IPS-NIHi7 (cell line): Measurements from ENCODE around the gene CCNJL.

Source experiments
- DNase-seq: peaks from one replicate; pipeline ENCODE4 v3.0.0; 2012; ENCODE audit warnings: mixed read lengths; ENCODE audit errors: extremely low spot score

CCNJL gene

GRCh38 chr5:160333721-160334120, 21.4 kb upstream of the CCNJL start:
- no peak for DNase-seq

DNA sequence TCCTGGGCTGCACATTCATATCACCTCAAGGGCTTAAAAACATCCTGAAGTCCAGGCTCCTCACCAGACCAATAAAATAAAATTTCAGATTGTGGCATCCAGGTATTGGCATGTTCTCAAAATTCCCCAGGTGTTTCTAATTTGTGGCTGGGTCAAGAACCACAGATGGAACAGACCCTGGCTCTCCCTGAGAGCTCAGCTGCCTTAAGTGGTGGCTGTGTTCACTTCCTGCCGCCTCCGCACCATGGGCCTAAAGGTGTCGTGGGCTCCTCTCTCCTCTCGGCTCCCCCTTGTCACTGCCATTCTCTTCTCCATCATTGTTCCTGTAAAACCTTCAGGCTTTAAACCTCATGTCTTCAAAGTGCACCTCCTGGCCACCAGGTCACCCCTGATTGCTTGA, 17.8 kb upstream of the CCNJL start:
- no peak for DNase-seq

GRCh38 chr5:160327818-160328217, 15.5 kb upstream of the CCNJL start:
- no peak for DNase-seq

DNA sequence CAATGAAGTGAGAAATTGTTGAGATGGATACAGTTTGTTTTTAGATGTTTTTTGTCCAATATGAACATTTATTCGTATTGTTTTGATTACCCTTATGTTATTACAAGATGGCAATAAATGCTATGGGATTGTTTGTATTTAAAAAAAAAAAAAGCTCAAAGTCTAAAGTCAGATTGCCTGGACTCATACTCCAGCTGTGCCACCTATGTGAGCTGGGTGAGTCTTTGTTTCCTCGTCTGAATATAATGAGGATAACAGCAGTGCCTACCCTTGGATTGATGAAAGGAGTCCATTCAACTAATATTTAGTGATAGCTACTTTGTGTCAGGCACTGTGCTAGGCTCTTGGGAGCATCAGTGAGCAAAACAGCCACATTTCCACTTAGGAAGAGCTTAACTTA, 14.6 kb upstream of the CCNJL start:
- DNase-seq, result no peak

GRCh38 chr5:160325716-160326115, 13.4 kb upstream of the CCNJL start:
- no peak for DNase-seq

DNA sequence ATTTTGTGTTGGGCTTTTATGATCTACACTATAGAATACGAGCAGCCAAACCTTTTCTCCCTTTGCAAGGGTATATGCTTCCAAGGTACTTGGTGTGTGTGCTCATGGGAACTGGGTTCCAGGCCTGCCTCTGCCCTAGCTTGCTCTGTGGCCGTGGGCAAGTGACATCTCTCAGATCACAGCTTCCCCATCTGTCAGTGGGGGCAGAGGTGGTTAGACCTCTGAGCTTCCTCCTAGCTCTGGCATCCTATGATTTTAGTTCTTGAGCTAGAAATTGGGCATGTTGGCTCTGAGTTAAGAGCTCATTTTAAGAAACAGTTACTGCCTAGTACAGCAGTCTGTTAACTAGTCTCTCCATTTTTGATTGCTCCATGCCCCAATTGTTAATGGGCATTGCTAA, 12.5 kb upstream of the CCNJL start:
- DNase-seq, result no peak

DNA sequence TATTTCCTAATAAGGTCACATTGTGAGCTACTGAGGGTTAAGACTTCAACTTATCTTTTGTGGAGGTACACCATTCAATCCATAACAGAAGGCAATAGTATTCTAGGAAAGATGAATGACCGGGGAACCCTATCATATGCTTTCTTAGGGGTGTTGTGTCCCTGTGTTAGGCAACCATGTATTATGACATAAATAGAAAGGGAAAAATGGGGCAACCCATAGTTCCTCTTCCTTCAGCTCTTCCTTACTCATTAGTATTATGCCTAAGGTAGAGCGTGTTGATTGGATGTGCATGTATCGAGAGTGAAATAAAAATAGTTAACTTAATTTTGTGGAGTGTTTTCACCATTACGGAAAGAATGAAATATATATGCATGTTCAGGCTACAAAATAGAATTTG, 6.0 kb upstream of the CCNJL start:
- DNase-seq, result no peak

- DNase-seq, result no peak
These were observed 5.1 kb upstream of the CCNJL start for GRCh38 chr5:160317434-160317833.

- DNase-seq, result no peak
These were observed 3.6 kb upstream of the CCNJL start for GRCh38 chr5:160315968-160316367.

- DNase-seq, result no peak
These were observed 780 bp upstream of the CCNJL start for GRCh38 chr5:160312960-160313727.

DNA sequence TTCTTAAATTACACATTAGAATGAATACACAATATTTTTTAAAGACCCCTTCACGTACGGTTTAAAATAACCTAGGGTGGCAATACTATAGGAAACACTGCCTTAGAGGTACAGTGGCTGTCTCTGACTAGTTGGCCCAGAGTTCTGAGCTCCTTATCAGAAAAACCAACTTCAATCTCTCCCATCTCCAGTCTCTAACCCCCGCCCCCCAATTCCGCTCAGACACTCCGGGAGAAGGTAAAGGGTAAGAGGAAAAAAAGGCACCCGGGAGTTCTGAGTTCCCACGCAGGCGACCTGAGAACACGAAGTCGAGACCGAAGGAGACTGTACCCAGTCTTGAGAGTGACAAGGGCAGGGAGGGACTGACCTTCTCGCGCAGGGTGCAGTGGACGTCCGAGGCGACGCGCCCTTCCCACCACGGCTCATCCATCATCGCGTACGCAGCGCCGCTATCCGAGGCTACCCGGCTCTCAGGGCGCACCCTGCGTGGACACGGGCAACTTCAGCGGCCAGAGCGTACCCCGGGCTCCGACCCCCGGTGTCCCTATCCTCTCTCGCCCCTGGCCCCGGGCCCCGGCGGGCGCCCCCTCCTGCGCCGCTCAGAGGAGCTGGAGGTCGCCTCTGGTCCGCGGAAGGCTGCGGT, 752 bp downstream of the CCNJL start:
- no peak for DNase-seq

DNA sequence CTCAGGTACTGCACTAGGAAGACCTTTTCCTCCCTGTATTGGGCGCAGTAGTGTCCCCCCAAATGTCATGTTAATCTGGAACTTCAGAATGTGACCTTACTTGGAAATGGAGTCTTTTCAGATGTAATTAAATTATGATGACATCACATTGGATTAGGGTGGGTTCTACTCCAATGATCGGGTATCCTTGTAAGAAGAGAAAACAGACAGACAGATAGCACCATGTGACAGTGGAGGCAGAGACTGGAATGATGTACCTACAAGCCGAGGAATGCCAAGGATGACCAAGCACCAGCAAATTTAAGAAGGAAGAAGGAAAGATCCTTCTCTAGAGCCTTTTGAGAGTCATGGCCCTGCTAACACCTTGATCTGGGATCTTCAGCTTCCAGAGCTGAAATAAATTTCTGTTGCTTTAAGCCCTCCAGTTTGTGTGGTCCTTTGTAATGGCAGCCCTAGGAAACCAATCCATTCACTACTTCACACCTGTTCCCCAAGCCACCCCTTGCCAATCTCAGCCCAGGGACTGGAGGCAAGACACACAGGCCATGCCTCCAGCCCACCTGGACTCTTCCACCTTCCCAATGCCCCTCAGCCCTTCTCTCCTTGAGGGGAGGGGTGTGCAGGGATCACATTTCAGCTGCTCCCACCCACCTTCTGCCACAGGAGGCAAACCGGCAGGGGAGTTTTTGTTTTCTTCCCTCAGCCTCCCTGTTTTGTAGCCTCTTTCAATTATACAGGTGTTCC, 1.6 kb downstream of the CCNJL start:
- peak; percentile 51 for DNase-seq

DNA sequence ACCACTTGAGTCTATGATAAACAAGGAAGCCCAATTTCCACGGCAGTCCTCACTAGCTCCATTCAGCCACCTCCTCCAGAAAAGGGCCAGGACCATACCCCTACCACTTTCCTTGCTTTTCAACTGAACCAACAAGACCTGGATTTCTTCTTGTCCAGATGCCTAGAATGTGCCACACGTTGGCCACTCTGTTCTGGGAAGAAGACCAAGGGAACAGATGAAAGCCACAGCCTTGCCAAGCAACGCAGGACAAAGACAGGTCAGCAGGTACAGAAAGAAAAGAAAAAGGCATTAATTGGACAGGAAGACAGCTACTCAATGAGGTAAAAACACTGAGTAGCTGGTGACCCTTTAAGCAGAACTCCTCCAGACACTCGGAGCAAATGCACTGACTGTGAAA, 2.2 kb downstream of the CCNJL start:
- no peak for DNase-seq

DNA sequence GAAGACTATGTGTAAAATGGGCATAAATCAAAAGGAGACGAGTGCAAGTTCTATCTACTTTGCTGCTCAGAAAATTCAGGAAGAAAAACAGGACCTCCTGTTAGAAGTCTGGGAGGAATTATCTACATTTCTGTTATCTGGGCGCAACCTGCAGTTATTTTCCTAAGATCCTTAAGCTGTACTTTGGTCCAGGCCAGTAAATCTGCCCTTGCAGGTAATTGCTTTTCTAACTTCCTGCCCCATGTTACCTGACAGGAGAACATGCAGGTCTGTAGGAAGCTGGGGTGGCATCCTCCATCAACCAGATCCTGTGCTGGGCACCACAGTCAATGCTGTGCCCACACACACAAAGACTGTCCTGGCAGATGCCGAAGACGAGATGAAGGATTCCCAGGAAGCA, 5.7 kb downstream of the CCNJL start:
- no peak for DNase-seq

- no peak for DNase-seq
These were observed 7.0 kb downstream of the CCNJL start for GRCh38 chr5:160305319-160305718.

GRCh38 chr5:160303690-160304089, 8.7 kb downstream of the CCNJL start:
- DNase-seq, result no peak

- no peak for DNase-seq
These were observed 14.2 kb downstream of the CCNJL start for GRCh38 chr5:160298189-160298588.

- DNase-seq, result no peak
These were observed 14.6 kb downstream of the CCNJL start for GRCh38 chr5:160297776-160298175.

GRCh38 chr5:160297004-160297403, 15.4 kb downstream of the CCNJL start:
- DNase-seq, result no peak

DNA sequence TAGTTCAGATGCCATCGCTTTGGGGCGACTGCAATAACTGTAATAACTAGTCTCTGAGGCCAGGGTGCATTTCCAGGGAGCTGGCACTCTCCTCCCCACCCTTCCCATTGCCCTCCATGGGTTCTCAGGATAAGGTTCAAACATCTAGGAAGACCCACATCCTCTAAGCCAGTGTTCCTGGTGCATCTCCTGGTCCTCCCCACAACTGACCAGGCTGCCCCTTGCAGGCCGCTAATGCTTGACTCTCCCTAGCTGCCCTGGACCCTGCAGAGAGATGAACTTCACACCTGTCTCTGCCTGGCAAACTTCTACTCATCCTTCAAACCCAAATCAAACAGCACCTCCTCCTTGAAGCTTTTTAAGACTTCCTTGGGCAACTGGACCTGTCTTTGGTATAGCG, 15.9 kb downstream of the CCNJL start:
- no peak for DNase-seq

- DNase-seq, result peak; percentile 47
These were observed 18.3 kb downstream of the CCNJL start for GRCh38 chr5:160293901-160294561.

DNA sequence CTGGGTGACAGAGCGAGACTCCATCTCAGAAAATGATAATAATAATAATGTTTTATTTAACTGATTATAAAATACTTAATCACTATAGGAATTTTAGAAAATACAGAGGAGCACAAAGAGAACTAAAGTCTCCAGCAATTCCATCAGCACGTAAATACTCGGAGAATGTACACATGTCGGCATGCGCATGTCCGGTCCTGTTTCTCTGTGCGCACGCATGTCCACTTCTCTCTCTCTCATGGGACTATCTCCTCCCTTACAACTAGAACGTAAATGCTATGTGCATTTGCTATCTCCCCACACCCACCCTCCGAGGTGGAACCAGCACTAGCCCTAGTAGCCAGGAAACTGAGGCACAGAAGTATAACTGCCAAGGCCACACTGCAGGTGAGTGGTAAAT, 19.0 kb downstream of the CCNJL start:
- DNase-seq, result no peak
